ENCODE results near the gene SLC7A7.
"Not testable (repeated sequence)": the region's sequence is repeated elsewhere in the genome, so short reads cannot be mapped to it uniquely, and the experiment has no call there.

SLC7A7 gene

GRCh38 chr14:22820731-22821130, 5.5 kb upstream of the SLC7A7 start:
- DNase-seq: peak in 1 of 2 experiments; percentile 21

DNA sequence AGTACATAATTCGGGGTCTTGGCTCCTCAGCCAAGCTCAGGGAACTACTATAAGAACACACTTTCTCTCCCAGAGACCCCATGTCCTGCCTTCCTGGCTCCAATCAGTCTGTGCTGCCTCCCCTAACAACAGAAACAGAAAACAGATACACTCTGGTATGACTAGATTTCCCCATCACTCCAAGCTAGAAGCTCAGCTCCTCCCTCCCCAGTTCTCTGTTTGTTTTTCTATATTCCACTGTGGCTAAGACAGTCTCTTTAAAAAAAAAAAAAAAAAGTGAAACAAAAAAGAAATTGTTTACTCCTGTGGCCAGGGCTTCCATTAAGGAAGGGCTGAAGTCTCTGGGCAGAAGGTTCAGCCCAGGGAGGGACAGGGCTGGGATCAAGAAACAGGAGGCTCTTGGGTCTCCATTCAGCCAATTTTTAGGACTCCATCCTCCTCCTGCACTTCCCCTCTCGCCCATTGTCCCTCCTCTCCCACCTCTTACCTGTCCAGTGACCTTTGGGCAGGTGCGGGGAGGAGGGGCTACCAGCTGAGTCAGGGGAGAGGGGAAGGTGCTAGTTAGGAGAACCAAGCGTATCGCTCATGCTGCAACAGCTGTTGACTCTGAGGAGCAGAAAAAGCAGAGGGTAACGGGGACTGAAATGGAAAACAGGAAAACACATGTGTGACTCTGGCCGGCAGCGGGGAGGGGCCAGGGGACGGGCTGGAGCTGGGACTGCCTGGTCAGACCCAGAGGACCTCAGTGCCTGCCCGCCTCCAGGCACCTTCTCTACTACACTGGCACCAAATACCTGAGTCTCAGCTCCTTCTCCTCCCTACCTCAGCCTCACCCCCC, 4.1 kb upstream of the SLC7A7 start:
- DNase-seq: peak in 1 of 2 experiments; percentile 29

DNA sequence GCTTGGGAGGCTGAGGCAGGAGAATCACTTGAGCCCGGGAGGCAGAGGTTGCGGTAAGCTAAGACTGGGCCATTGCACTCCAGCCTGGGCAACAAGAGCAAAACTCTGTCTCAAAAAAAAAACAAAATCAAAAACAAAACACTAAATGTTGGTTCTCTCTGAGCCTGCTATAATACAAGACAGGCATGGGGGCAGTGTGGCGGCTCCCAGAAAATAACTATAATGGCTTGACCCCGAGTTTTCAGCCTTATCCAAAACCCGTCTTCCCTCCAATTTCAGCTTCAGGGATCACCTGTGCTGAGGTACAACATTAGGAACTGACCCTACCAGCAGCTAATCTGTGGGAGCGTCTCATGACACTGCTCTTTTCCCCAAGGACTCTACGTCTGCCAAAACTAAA, 862 bp downstream of the SLC7A7 start:
- DNase-seq: no peak

DNA sequence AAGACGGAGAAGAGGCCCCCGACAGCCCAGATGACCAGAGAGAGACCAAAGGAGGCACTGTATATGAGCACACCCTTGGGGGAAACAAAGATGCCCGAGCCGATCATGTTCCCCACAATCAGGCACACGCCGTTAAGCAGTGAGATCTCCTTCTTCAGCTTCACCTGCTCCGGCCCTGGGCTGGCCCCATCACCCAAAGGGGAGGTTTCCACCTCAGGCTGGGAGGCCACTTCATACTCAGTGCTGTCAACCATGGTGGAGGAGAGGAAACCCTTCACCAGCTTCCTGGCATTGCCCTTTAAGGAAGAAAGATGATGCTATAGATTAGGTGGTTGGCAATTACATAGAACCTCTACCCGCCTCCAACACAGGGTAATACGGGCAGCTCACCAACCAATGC, 2.1 kb downstream of the SLC7A7 start:
- DNase-seq: no peak

DNA sequence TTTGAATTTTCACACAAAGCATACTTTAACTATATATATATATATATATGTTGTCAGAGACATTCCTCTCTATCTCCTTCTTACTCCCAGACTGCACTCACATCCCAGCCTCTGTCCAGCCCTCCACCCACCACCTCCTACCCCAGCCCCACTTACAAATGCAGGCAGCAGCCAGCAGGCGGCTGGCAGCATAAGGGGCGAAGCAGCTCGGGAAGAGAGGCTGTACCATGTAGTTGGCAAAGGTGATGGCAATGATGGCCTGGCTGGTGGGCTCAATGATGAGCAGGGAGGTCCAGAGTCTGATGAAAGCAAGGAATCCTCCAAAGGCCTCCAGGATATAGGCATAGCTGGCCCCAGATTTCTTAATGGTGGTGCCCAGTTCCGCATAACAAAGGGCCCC, 2.5 kb downstream of the SLC7A7 start:
- DNase-seq: no peak

DNA sequence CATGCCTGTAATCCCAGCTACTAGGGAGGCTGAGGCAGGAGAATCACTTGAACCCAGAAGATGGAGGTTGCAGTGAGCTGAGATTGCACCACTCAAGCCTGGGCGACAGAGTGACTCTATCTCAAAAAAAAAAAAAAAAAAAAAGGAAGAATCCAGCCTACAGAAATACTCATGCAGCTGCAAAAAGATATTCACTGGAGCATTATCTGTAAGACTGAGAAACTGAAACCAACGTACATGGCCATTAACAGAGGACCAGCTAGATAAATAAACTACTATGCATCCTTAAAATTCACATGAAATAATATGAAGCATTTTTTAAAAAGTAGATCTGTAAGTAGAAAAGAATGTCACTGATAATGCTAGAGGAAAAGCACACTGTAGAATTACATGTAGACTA, 3.5 kb downstream of the SLC7A7 start:
- DNase-seq: no peak

- DNase-seq: no peak
Measured at GRCh38 chr14:22808388-22809209, 6.6 kb downstream of the SLC7A7 start.

- no peak for DNase-seq
Measured at GRCh38 chr14:22807432-22808087, 7.7 kb downstream of the SLC7A7 start.

- DNase-seq: not testable (repeated sequence)
Measured at GRCh38 chr14:22805235-22805634, 10.0 kb downstream of the SLC7A7 start.

GRCh38 chr14:22803687-22803974, 11.6 kb downstream of the SLC7A7 start:
- no peak for DNase-seq

DNA sequence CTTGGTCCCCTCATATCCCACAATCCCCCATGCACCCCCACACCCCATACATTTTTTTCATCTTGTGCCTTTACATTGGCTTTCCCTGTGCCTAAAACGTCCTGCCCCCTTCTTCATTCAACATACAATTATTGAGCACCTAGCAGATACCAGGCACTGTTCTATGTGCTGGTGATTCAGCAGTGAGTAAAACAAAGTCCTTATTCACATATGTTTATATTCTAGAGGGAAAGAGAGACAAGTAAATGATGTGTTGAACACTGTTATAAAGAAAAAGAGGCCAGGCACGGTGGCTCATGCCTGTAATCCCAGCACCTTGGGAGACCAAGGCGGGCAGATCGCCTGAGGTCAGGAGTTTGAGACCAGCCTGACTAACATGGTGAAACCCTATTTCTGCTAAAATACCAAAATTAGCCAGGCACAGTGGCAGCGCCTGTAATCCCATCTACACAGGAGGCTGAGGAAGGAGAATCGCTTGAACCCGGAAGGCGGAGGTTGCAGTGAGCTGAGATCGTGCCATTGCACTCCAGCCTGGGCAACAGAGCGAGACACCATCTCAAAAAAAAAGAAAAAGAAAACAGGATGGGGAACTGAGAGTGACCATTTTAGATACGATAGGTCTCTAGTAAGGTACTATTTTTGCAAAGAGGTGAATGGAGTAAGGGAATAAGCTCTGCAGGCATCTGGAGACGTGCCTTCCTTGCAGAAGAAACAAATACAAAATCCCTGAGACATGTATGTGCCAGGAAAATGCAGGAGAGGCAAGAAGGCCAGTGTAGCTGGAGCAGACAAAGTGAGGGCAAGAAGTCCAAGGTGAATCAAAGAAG, 12.2 kb downstream of the SLC7A7 start:
- DNase-seq: no peak

DNA sequence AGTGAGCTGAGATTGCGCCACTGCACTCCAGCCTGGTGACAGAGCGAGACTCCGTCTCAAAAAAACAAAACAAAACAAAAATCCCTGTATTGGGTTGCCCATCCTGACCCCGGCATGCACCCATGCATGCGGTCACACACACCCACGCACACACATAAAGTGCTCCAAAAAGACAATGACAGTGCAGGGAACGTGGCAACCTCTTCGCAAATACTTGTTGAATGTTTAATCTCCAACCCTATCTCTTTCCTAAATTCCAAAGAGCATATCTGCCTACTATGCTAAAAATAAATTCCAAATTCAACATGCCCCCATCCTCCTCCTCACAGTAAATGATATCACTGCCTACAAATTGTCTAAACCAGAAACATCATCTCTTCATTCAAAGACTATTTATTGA, 13.5 kb downstream of the SLC7A7 start:
- DNase-seq: no peak

GRCh38 chr14:22800346-22800745, 14.9 kb downstream of the SLC7A7 start:
- DNase-seq: no peak

- DNase-seq: no peak
Measured at GRCh38 chr14:22798528-22798927, 16.7 kb downstream of the SLC7A7 start.

GRCh38 chr14:22797017-22797917, 18.0 kb downstream of the SLC7A7 start:
- DNase-seq: no peak

DNA sequence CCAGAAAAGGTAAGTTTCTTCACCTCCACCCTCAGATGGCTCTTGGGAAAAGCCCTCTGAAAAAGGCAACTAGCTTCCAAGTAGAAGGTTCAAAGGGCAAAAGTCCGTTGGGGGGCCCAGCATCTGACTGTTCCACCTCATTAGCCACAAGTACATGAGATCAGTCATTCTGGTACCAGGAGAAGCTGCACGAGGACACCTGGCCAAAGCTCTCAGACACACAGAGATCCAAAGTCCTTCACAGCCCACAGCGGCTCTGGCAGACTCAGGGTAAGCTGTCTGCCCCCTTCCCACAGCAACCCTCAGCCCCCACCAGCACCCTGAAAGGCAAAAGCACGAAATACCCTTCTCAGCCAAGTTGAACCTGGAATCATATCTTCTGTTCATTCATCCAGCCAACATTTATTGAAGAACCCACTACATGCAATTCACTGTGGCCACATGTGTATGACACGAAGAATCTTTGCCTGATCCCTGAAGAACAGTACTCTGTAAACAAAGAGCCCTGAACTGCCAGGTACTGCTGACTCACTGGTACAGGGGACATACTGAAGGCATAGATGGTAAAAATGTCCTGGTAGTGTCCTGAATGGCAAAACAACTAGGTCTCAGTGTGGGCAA, 19.0 kb downstream of the SLC7A7 start:
- DNase-seq: no peak

DNA sequence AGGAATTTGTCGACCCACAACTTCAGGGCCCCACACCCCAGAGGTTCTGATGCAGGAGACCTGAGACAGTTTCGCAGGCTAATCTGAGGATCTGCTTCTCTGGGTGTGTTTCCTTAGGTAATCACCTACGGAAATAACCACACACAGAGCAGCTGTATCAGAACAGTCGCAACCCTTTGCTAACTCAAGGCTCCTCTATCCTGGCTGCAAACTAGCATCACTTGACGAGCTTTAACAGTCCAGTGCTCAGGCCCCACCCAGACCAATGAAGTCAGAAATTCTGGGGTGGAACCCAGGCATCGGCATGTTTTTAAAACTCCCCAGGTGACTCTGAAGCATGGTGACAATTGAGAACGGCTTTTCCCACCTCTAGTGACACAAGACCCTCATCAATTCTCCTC, 20.7 kb downstream of the SLC7A7 start:
- DNase-seq: no peak

GRCh38 chr14:22793976-22794375, 21.3 kb downstream of the SLC7A7 start:
- no peak for DNase-seq

DNA sequence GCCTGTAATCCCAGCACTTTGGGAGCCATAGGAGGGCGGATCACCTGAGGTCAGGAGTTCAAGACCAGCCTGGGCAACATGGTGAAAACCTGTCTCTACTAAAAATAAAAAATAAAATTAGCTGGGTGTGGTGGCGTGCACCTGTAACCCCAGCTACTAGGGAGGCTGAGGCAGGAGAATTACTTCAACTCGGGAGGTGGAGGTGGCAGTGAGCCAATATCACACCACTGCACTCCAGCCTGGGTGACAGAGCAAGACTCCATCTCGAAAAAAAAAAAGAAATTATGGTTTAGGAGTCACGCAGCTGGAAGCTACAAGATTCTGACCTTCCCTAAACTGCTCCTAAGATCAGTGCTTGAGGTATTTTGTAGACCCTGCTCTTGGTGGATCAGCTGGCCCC, 21.7 kb downstream of the SLC7A7 start:
- DNase-seq: not testable (repeated sequence)

DNA sequence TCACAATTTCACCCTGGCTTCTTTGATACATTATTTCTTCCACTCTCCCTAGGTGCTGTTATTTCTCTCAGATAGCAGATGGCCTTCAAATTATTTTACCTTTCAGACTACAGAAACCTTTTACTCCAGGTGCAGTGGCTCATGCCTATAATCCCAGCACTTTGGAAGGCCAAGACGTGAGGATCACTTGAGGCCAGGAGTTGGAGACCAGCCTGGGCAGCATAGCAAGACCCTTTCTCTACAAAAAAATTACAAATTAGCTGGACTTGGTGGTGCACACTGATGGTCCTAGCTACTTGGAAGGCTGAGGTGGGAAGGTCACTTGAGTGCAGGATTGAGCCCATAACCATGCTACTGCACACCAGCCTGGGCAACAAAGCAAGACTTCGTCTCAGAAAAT, 23.1 kb downstream of the SLC7A7 start:
- DNase-seq: no peak

DNA sequence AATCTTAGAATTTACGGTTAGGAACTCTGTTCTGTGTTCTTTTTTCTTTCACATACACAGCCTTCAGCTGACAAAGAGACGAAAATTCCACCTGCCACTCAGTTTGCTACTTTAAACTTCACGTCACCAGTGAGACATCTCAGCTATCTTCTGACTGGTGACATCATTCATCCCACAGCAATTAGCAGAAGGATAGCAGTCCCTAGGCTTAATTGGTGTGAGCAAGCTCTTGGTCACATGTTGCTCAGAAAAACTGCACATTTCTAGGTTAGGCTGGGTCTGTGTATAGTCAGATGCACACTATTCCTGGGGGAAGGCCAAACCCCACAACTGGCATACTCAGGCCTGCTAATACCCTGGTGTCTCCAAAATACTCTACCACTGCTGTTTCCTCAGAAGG, 23.9 kb downstream of the SLC7A7 start:
- no peak for DNase-seq

All from SW 1271 (cell line).